ENCODE measurements around the gene CEP85. TPM values are rescaled to one million over a fixed set of nuclear protein-coding genes. Genes with fewer than 3 reads are reported as not detected.

CEP85 gene
- total and polyA plus RNA-seq, 10 of the 15 experiments (the other 5 are each of a cell fraction or from before 2014, with no cell fraction given), result 8.4 to 26.8 (median 21.5) TPM

DNA sequence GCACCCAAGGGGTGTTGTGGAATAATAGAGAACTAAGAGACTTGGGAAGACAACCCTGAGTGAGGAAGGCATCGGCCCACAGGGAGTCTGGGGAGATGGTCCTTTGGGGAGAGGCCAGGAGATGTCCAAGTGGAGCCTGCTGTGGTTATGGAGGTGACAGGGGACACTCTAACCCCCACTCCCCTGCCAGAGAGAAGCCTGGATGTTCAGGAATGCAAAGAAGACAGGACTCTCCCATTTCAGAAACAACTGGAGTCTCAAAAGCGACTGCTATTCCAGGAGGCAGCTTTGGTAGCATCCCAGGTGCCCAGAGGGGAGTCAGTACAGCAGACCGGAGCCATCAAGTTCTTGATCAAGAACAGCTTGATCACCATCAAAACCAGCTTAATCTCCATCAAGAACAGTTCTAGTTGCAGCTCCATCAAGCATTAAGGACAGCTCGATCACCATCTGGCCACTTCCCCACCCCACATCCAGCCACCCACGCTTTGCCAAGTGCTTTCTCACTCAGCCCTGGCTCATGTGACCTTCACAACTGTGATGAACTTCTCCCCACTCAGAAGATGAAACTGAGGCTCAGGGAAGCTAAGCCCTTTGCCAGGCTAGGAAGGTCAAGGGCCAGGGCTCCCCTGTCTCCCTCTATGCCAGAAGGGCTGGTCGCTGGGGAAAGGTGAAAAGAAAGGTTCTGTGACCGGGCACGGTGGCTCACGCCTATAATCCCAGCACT lies 84.5 kb downstream of the CEP85 start:
- Histone ChIP-seq H3K4me1 (ENCODE audit: control insufficient read depth, insufficient read depth, low read length) (peaks cover 54% of the 10 kb centered on the region), H3K27me3 (replicated peaks in 1 of 2; ENCODE audit: control insufficient read depth in 2 of 2, insufficient read depth in 2 of 2, low read length in 1 of 2) (no peaks in the 10 kb centered on the region), H3K4me2 (ENCODE audit: control insufficient read depth, insufficient read depth) (peak overlapping the region; percentile 57), H4K20me1 (ENCODE audit: control insufficient read depth, insufficient read depth) (no peaks in the 10 kb centered on the region), H3K4me3 (peak overlapping the region; percentile 96), H3K36me3 (ENCODE audit: control insufficient read depth in 2 of 2, insufficient read depth in 2 of 2, low read length in 1 of 2) (peaks cover 0 to 3% of the 10 kb centered on the region in 2 experiments; a peak in 1 of 4 replicates), H2AFZ (ENCODE audit: control insufficient read depth, low read depth, low read length) (peak overlapping the region; percentile 20), H3K27ac (ENCODE audit: control insufficient read depth, insufficient read depth) (peak overlapping the region; percentile 89), H3K9ac (ENCODE audit: control insufficient read depth, insufficient read depth, low read length) (peak overlapping the region; percentile 57), H3K79me2 (ENCODE audit: control insufficient read depth, insufficient read depth, low read length) (peaks cover 23% of the 10 kb centered on the region), H3K9me3 (replicated peaks; ENCODE audit: control insufficient read depth, insufficient read depth, low read length) (no peaks in the 10 kb centered on the region)
- FAIRE-seq, result peak; percentile 78
- POLR2A ChIA-PET, result interaction anchor here (0.6 to 10.6 kb wide), 13 partner anchors 11 to 1160 kb away, joined by 3 to 253 read pairs (median 5); partner anchors contain the start of genes CEP85, HMGN2, SH3BGRL3 and UBXN11
- RAD21 ChIA-PET (ENCODE audit: unreplicated experiment), result interaction anchor here (0.7 to 10.4 kb wide), 15 partner anchors 10 to 224 kb away, joined by 3 to 477 read pairs (median 5); partner anchors contain the start of genes CEP85, SH3BGRL3, UBXN11 and ZNF593
- CTCF ChIA-PET, result interaction anchor here (0.6 to 11.6 kb wide), 19 partner anchors 8 to 464 kb away, joined by 3 to 879 read pairs (median 3); partner anchors contain the start of genes CEP85, PAFAH2, SH3BGRL3 and ZNF593
- peak; percentile 46 for ATAC-seq
- 3% methylated on average over 9 of the region's 9 CpGs for WGBS (ENCODE audit: insufficient coverage, insufficient replicate concordance, low lambda C conversion rate, missing lambda C conversion rate)
- in situ Hi-C loops (cut with MboI) (no loop called here), intact Hi-C loops (cut with micrococcal nuclease; ENCODE audit: unreplicated experiment) (loop anchor here (5.0 kb wide), 2 partner anchors 81 to 211 kb away; no protein-coding TSS in a partner anchor)
- no peak for DNase-seq (ENCODE audit: low read depth, low spot score)
- no TSS peak for BruUV-seq (replicated peaks)
- SMC1A ChIA-PET (ENCODE audit: uncharacterized antibody, unreplicated experiment), result interaction anchor here (0.6 to 14.9 kb wide), 6 partner anchors 8 to 88 kb away, joined by 3 to 474 read pairs (median 22); partner anchors contain the start of genes SH3BGRL3 and UBXN11
- TF ChIP-seq TAF1 (IDR thresholded peaks at IDR 0.05; ENCODE audit: borderline replicate concordance, low read depth, low read length) (0 out of 2 replicates have a peak, but pooled peaks have one; percentile 1), IRF4 (IDR thresholded peaks at IDR 0.05; ENCODE audit: low read depth, low read length) (0 out of 2 replicates have a peak, but pooled peaks have one; percentile 26), MEF2A (IDR thresholded peaks at IDR 0.05; ENCODE audit: insufficient read depth, low read depth, low read length) (no peak), YY1 (IDR thresholded peaks at IDR 0.05; ENCODE audit: low read depth, low read length) (peak; percentile 19; the same call in 1 of the 2 replicates), SREBF2 (IDR thresholded peaks at IDR 0.05; ENCODE audit: low read length) (no peak), CBX5 (IDR thresholded peaks at IDR 0.05; ENCODE audit: low read depth) (no peak), CHD4 (IDR thresholded peaks at IDR 0.05) (no peak), IKZF2 (IDR thresholded peaks at IDR 0.05) (peak; percentile 40 to 47; a peak in 2 of 4 replicates), PML (IDR thresholded peaks at IDR 0.05; ENCODE audit: low read length) (peak; percentile 8; the same call in 1 of the 2 replicates), RAD51 (IDR thresholded peaks at IDR 0.05) (peak; percentile 80), FOXK2 (IDR thresholded peaks at IDR 0.05) (no peak), ZBED1 (IDR thresholded peaks at IDR 0.05; ENCODE audit: borderline replicate concordance) (no peak), BACH1 (IDR thresholded peaks at IDR 0.05; ENCODE audit: borderline replicate concordance) (peak; percentile 30; the same call in 1 of the 2 replicates), ESRRA (IDR thresholded peaks at IDR 0.05; ENCODE audit: low read length) (no peak), GATAD2B (conservative IDR thresholded peaks at IDR 0.05; ENCODE audit: low read depth) (peak; percentile 46; the same call in 1 of the 2 replicates), NFIC (IDR thresholded peaks at IDR 0.05; ENCODE audit: low read depth, low read length) (0 out of 2 replicates have a peak, but pooled peaks have one; percentile 21), EGR1 (IDR thresholded peaks at IDR 0.05; ENCODE audit: borderline replicate concordance in 1 of 2, low read depth in 2 of 2, low read length in 2 of 2) (peak; percentile 49 to 98), SREBF1 (IDR thresholded peaks at IDR 0.05; ENCODE audit: low read length) (no peak), MTA3 (IDR thresholded peaks at IDR 0.05; ENCODE audit: borderline replicate concordance, low read length) (peak; percentile 77; the same call in 1 of the 2 replicates)
- TF ChIP-seq, protein P1, sequence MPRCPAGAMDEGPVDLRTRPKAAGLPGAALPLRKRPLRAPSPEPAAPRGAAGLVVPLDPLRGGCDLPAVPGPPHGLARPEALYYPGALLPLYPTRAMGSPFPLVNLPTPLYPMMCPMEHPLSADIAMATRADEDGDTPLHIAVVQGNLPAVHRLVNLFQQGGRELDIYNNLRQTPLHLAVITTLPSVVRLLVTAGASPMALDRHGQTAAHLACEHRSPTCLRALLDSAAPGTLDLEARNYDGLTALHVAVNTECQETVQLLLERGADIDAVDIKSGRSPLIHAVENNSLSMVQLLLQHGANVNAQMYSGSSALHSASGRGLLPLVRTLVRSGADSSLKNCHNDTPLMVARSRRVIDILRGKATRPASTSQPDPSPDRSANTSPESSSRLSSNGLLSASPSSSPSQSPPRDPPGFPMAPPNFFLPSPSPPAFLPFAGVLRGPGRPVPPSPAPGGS (IDR thresholded peaks at IDR 0.05; ENCODE audit: borderline replicate concordance, insufficient read depth, low read depth, low read length, poor library complexity, severe bottlenecking), result no peak
- TF ChIP-seq, protein P2, sequence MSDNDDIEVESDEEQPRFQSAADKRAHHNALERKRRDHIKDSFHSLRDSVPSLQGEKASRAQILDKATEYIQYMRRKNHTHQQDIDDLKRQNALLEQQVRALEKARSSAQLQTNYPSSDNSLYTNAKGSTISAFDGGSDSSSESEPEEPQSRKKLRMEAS (IDR thresholded peaks at IDR 0.05; ENCODE audit: low read depth, low read length), result peak; percentile 30; the same call in 1 of the 2 replicates
